Fibroblast of the aortic adventitia (primary cell): Measurements from ENCODE around the gene SMARCA4. TPM values are rescaled to one million over a fixed set of nuclear protein-coding genes. Genes with fewer than 3 reads are reported as not detected.
A peak's percentile ranks its signal among the peaks of the same experiment; 100 is the strongest.
"Not testable (repeated sequence)": the region's sequence is repeated elsewhere in the genome, so short reads cannot be mapped to it uniquely, and the experiment has no call there.

Source experiments
- DNase-seq: peaks from one replicate; pipeline ENCODE4 v3.0.0-alpha.2; 2010; ENCODE audit warnings: low read depth
- H3K4me3 ChIP-seq: 2 replicates; pipeline ENCODE4 v1.5.1; 2011; ENCODE audit warnings: low read depth, mild to moderate bottlenecking, control low read depth, low read length, moderate library complexity
- total RNA-seq: library from RNA; depleted of rRNA; stranded (reverse); fragments of >200 nt; gene quantifications from 2 replicates; pipeline ENCODE4 v1.2.3, GENCODE V29; 2012; ENCODE audit warnings: low replicate concordance
- TF ChIP-seq, protein P1 (sequence below): IDR thresholded peaks from 2 replicates; pipeline ENCODE4 v1.5.1; 2011; ENCODE audit warnings: mild to moderate bottlenecking, low read length, control low read depth, inconsistent platforms; ENCODE audit not compliant: insufficient read depth

Gene SMARCA4
- total RNA-seq, 1 donor, result 63.8 TPM

- no peak for DNase-seq
- no peak overlapping the region for H3K4me3 ChIP-seq
- TF ChIP-seq, protein P1, sequence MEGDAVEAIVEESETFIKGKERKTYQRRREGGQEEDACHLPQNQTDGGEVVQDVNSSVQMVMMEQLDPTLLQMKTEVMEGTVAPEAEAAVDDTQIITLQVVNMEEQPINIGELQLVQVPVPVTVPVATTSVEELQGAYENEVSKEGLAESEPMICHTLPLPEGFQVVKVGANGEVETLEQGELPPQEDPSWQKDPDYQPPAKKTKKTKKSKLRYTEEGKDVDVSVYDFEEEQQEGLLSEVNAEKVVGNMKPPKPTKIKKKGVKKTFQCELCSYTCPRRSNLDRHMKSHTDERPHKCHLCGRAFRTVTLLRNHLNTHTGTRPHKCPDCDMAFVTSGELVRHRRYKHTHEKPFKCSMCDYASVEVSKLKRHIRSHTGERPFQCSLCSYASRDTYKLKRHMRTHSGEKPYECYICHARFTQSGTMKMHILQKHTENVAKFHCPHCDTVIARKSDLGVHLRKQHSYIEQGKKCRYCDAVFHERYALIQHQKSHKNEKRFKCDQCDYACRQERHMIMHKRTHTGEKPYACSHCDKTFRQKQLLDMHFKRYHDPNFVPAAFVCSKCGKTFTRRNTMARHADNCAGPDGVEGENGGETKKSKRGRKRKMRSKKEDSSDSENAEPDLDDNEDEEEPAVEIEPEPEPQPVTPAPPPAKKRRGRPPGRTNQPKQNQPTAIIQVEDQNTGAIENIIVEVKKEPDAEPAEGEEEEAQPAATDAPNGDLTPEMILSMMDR, result no peak
Observed at GRCh38 chr19:10935371-10936059, 25.3 kb upstream of the SMARCA4 start.

DNA sequence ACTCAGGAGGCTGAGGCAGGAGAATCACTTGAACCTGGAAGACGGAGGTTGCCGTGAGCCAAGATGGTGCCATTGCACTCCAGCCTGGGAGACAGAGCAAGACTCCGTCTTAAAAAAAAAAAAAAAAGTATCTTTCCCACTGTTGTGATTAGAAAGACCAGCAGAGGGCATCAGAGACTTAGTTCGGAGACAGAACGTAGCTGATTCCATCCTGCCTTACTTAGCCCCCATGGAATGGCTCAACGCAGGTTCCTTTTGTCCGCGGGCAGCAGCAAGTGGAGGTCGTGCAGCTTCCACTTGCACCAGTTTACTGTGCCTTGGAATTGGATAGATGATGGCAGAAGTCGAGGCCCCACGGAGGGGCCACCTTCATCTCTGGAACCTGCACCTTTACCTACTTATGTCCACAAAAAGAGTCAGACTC lies 24.2 kb upstream of the SMARCA4 start:
- peak; percentile 89 for DNase-seq
- peak overlapping the region; percentile 13 for H3K4me3 ChIP-seq

DNA sequence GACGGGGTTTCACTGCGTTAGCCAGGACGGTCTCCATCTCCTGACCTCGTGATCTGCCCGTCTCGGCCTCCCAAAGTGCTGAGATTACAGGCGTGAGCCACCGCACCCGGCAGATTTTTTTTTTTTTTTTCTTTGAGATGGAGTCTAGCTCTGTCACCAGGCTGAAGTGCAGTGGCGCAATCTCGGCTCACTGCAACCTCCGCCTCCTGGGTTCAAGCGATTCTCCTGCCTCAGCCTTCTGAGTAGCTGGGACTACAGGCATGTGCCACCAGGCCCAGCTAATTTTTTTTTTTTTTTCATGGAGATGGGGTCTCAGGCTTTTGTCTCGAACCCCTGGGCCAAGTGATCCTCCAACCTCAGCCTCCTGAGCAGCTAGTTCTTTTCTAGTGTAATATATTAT lies 19.2 kb upstream of the SMARCA4 start:
- not testable (repeated sequence) for H3K4me3 ChIP-seq, DNase-seq

More for the DNA sequence above, 24.2 kb upstream of the SMARCA4 start:
- TF ChIP-seq, protein P1, result peak; percentile 71

DNA sequence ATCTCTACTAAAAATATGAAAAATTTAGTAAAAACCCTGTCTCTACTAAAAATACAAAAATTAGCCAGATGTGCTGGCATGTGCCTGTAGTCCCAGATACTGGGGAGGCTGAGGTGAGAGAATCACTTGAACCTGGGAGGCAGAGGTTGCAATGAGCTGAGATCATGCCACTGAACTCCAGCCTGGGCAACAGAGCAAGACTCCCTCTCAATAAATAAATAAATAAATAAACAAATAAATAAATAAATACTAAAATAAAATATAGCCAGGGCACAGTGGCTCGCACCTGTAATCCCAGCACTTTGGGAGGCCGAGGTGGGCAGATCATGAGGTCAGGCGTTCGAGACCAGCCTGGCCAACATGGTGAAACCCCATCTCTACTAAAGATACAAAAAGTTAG lies 17.4 kb upstream of the SMARCA4 start:
- H3K4me3 ChIP-seq, DNase-seq: not testable (repeated sequence)

DNA sequence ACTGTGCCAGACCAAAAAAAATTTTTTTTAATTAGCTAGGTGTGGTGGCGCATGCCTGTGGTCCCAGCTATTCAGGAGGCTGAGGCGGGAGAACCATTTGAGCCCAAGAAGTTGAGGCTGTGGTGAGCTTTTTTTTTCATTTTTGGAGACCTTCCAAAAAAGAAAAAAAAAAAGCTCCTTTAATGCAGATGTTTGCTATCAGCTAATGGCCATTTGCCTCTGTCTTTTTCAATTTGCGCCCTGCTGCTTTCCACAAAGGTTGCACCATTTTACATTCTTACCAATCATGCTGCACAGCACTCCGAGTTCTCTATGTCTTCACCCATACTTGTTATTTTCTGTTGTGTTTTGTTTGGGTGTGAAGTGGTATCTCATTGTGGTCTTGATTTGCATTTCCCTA lies 15.6 kb upstream of the SMARCA4 start:
- TF ChIP-seq, protein P1, result no peak
- DNase-seq, result no peak
- no peak overlapping the region for H3K4me3 ChIP-seq

GRCh38 chr19:10946958-10947657 lies 13.7 kb upstream of the SMARCA4 start:
- TF ChIP-seq, protein P1, result no peak
- DNase-seq, result peak; percentile 49
- no peak overlapping the region for H3K4me3 ChIP-seq

DNA sequence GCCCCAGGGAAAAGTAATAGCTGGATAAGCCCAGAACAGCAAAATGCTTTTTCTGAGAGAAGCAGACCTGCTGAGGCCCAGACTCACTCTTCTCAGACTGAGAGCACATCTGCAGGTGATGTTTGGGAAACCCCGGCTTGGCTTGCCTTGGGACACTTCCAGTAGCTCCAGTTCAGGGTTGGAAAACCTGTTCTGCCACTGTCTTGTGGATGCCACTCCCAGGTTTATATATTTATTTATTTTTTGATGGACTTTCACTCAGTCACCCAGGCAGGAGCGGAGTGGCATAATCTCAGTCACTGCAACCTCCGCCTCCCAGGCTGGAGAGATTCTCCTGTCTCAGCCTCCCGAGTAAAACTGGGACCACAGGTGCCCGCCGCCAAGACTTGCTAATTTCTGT lies 8.0 kb upstream of the SMARCA4 start:
- TF ChIP-seq, protein P1, result no peak
- DNase-seq, result no peak
- H3K4me3 ChIP-seq, result no peak overlapping the region

DNA sequence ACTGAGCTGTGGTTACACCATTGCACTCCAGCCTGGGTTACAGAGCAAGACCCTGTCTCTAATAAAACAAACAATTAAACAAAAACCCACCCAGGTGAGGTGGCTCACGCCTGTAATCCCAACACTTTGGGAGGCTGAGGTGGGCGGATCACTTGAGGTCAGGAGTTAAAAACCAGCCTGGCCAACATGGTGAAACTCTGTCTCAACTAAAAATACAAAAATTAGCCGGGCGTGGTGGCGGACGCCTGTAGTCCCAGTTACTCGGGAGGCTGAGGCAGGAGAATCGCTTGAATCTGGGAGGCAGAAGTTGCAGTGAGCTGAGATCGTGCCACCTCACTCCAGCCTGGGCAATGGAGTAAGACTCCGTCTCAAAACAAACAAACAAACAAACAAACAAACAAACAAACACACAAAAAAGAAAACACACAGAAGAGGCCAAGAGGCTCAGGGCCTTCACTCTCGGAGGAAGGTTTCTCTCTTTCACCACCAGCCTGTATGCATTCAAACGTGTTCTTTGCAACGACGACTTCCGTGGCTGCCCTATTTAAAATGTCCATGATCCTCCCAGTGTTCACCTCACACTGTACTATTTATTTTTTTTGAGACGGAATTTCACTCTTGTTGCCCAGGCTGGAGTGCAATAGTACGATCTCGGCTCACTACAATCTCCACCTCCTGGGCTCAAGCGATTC lies 1.4 kb upstream of the SMARCA4 start:
- H3K4me3 ChIP-seq, result peak overlapping the region; percentile 83

More for the DNA sequence above, 1.4 kb upstream of the SMARCA4 start:
- DNase-seq, result not testable (repeated sequence)
